Measurements from ENCODE around the gene MARK2. TPM values are rescaled to one million over a fixed set of nuclear protein-coding genes. Genes with fewer than 3 reads are reported as not detected.

The MARK2 gene
- total and polyA plus RNA-seq, 10 of the 15 experiments (the other 5 are each of a cell fraction or from before 2014, with no cell fraction given): 0.19 to 29.5 (median 13.2) TPM

DNA sequence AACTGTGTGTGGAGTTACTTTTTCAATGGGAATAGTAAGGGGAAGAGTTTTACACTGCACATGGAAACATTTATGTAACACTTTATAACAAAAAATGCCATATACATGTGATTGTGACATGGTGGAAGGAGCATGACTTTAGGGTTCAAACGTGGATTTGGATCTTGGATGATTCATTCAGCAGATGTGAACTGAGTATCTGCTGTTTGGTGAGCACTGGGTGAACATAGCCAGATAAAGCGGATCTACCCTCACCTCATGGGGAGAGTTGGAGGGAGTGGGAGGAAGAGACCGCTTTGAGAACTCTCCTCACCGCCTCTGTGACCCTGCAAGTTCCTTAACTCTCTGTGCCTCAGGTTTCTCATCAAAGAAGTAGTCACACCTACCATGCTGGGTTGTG, 103.0 kb downstream of the MARK2 start (continued):
- no peak for TF ChIP-seq SMC3 (IDR thresholded peaks at IDR 0.05; ENCODE audit: borderline replicate concordance, low read length)
- no peak for TF ChIP-seq KLF5 (IDR thresholded peaks at IDR 0.05; ENCODE audit: partially characterized antibody)
- TF ChIP-seq KAT2A (conservative IDR thresholded peaks at IDR 0.05; ENCODE audit: control insufficient read depth, low read depth, low read length): no peak
- no peak for TF ChIP-seq BMI1 (IDR thresholded peaks at IDR 0.05; ENCODE audit: borderline replicate concordance)
- TF ChIP-seq MEF2A (IDR thresholded peaks at IDR 0.05; ENCODE audit: insufficient read depth, low read depth, low read length): no peak
- TF ChIP-seq TCF7 (IDR thresholded peaks at IDR 0.05; ENCODE audit: borderline replicate concordance): no peak

DNA sequence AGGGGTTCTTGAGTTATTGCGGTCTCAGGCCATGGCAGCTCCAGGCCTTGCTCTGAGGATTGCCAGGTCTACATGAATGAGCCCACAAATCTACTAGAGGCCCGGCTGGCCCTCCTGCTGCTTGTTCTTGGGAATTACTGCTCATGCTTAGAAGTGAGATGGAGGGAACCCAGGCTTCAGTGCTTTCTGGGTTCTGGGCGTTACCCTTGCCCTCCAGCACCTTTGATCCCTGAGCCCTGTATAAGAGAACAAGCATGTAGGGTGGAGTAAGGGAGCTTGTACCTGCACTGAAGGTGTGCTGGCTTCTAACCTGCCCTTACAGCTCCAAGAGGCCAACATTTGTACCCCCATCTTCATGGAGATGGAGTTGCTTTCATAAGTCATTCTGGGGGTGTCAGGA, 103.9 kb downstream of the MARK2 start:
- BruUV-seq (replicated peaks): no TSS peak

More for the DNA sequence above, 103.9 kb downstream of the MARK2 start:
- Histone ChIP-seq H3K36me3 (ENCODE audit: control insufficient read depth in 2 of 2, insufficient read depth in 2 of 2, low read length in 1 of 2) (peaks cover 8 to 14% of the 10 kb centered on the region in 2 experiments; a peak in 3 of 4 replicates), H2AFZ (ENCODE audit: control insufficient read depth, low read depth, low read length) (no peak overlapping the region), H3K4me1 (ENCODE audit: control insufficient read depth, insufficient read depth, low read length) (peaks cover 24% of the 10 kb centered on the region; the same call in 1 of the 2 replicates), H3K4me2 (ENCODE audit: control insufficient read depth, insufficient read depth) (no peak overlapping the region), H3K9ac (ENCODE audit: control insufficient read depth, insufficient read depth, low read length) (no peak overlapping the region), H4K20me1 (ENCODE audit: control insufficient read depth, insufficient read depth) (no peaks in the 10 kb centered on the region), H3K27ac (ENCODE audit: control insufficient read depth, insufficient read depth) (no peak overlapping the region), H3K4me3 (no peak overlapping the region), H3K9me3 (replicated peaks; ENCODE audit: control insufficient read depth, insufficient read depth, low read length) (no peaks in the 10 kb centered on the region), H3K27me3 (replicated peaks in 1 of 2; ENCODE audit: control insufficient read depth in 2 of 2, insufficient read depth in 2 of 2, low read length in 1 of 2) (no peaks in the 10 kb centered on the region), H3K79me2 (ENCODE audit: control insufficient read depth, insufficient read depth, low read length) (peaks cover 43% of the 10 kb centered on the region)
- ChIA-PET RAD21 (ENCODE audit: unreplicated experiment) (interaction anchor here (6.0 kb wide), 1 partner anchor 104 kb away, joined by 101 read pairs; the partner anchor contains the start of gene MARK2), CTCF (interaction anchor here (0.9 to 12.7 kb wide), 4 partner anchors 8 to 175 kb away, joined by 3 to 271 read pairs (median 4); partner anchors contain the start of genes MARK2 and ZFTA), SMC1A (ENCODE audit: uncharacterized antibody, unreplicated experiment) (interaction anchor here (1.0 to 11.4 kb wide), 5 partner anchors 9 to 105 kb away, joined by 3 to 234 read pairs (median 5); partner anchors contain the start of gene MARK2), POLR2A (interaction anchor here (0.6 to 1.4 kb wide), 2 partner anchors 9 to 111 kb away, joined by 3 to 6 read pairs; no protein-coding TSS in a partner anchor)
- no peak for TF ChIP-seq BRCA1 (IDR thresholded peaks at IDR 0.05; ENCODE audit: low read depth, low read length)
- no peak for TF ChIP-seq IKZF1 (conservative IDR thresholded peaks at IDR 0.05)
- TF ChIP-seq, protein P1, sequence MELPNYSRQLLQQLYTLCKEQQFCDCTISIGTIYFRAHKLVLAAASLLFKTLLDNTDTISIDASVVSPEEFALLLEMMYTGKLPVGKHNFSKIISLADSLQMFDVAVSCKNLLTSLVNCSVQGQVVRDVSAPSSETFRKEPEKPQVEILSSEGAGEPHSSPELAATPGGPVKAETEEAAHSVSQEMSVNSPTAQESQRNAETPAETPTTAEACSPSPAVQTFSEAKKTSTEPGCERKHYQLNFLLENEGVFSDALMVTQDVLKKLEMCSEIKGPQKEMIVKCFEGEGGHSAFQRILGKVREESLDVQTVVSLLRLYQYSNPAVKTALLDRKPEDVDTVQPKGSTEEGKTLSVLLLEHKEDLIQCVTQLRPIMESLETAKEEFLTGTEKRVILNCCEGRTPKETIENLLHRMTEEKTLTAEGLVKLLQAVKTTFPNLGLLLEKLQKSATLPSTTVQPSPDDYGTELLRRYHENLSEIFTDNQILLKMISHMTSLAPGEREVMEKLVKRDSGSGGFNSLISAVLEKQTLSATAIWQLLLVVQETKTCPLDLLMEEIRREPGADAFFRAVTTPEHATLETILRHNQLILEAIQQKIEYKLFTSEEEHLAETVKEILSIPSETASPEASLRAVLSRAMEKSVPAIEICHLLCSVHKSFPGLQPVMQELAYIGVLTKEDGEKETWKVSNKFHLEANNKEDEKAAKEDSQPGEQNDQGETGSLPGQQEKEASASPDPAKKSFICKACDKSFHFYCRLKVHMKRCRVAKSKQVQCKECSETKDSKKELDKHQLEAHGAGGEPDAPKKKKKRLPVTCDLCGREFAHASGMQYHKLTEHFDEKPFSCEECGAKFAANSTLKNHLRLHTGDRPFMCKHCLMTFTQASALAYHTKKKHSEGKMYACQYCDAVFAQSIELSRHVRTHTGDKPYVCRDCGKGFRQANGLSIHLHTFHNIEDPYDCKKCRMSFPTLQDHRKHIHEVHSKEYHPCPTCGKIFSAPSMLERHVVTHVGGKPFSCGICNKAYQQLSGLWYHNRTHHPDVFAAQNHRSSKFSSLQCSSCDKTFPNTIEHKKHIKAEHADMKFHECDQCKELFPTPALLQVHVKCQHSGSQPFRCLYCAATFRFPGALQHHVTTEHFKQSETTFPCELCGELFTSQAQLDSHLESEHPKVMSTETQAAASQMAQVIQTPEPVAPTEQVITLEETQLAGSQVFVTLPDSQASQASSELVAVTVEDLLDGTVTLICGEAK (IDR thresholded peaks at IDR 0.05; ENCODE audit: borderline replicate concordance): no peak
- no peak for TF ChIP-seq NR2F1 (conservative IDR thresholded peaks at IDR 0.05)
- no peak for TF ChIP-seq POLR2AphosphoS2 (IDR thresholded peaks at IDR 0.05; ENCODE audit: low read depth, low read length)
- TF ChIP-seq MYC (IDR thresholded peaks at IDR 0.05; ENCODE audit: insufficient read depth, insufficient read length, insufficient replicate concordance, low read length, severe bottlenecking): no peak
- no peak for TF ChIP-seq YBX1 (IDR thresholded peaks at IDR 0.05)
- no peak for TF ChIP-seq ESRRA (IDR thresholded peaks at IDR 0.05; ENCODE audit: low read length)
- TF ChIP-seq, protein P2, sequence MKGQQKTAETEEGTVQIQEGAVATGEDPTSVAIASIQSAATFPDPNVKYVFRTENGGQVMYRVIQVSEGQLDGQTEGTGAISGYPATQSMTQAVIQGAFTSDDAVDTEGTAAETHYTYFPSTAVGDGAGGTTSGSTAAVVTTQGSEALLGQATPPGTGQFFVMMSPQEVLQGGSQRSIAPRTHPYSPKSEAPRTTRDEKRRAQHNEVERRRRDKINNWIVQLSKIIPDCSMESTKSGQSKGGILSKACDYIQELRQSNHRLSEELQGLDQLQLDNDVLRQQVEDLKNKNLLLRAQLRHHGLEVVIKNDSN (IDR thresholded peaks at IDR 0.05; ENCODE audit: borderline replicate concordance, extremely low read length, insufficient read depth, low read depth, low read length): no peak
- ATAC-seq (no peak), FAIRE-seq (no peak), DNase-seq (ENCODE audit: low read depth, low spot score) (no peak)
- intact Hi-C loops (cut with micrococcal nuclease; ENCODE audit: unreplicated experiment): no loop called here
- in situ Hi-C loops (cut with MboI): no loop called here
- WGBS (ENCODE audit: insufficient coverage, insufficient replicate concordance, low lambda C conversion rate, missing lambda C conversion rate): 100% methylated on average over 3 of the region's 3 CpGs

Data from GM12878 (cell line).